GM19372 (cell line): ENCODE data around the gene PLXNA4.

ENCODE experiments used
- ATAC-seq: cut with Tn5 transposase; IDR thresholded peaks from one replicate; pipeline ENCODE4 v1.9.1; 2021; ENCODE audit warnings: mild to moderate bottlenecking, low read depth, moderate library complexity; ENCODE audit not compliant: unreplicated experiment

The PLXNA4 gene

DNA sequence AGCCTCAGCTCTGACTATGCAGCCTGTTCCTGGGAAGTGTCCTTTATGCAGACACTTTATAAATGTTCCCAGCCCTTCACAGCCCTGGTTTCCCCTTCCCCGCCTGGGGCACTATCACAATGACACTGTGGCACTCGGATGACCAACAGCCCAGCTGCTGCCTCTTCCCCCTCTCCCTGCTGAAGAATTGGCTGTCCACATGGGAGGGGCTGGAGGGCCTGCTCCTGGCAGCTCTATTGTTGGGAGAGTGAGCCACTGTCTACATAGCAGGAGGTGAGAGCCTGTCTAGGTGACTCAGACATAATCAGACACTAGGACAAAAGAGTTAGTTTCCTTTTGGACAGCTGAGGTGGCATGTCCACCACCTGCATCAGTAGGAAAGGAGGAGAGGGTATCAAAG, 437.5 kb downstream of the PLXNA4 start:
- ATAC-seq = no peak

DNA sequence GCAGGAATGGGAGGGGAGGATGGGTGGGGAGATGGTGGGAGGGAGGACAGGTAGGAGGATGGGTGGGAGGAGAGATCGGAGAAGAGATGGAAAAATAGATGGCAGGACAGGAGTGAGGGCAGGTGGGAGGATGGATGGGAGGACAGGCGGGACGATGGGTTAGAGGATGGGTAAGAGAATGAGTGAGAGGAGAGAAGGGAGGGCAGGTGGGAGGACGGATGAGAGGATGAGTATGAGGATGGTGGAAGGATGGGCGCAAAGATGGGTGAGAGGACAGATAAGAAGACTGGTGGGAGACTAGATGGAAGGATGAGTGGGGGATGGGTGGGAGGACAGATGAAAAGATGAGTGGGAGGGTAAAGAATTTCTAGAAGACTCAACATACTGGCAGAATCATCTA, 438.6 kb downstream of the PLXNA4 start:
- ATAC-seq = no peak

DNA sequence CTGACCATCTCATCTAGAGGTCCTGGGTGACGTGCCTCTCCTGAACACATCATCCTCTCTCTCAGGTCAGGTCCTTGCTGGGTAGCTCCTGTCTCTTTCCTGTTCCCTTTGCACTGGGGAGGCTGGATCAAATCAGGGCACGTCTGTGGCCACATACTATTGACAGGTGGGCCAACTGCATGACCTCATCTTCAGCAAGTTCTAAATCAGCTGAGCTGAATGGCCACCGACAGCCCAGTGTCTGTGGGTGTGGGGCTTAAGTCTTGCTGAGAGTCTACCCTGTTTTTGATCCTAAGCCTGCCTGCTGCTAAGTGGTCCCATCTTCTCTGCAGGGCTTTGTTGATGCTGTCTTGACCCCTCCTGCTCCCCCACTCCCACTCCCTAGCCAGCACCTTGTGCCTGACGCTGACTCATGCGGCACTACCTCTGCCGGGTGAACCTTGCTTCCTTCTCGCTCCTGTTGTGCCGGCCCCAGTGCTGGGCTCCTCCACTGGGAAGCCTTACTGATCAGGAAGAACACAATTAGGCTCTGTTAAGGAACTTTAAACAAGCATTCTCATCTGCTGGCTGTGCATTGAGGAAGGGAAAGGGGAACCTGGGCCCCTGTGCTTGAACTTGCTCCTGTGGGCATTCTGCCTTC, 440.4 kb downstream of the PLXNA4 start:
- ATAC-seq = no peak

DNA sequence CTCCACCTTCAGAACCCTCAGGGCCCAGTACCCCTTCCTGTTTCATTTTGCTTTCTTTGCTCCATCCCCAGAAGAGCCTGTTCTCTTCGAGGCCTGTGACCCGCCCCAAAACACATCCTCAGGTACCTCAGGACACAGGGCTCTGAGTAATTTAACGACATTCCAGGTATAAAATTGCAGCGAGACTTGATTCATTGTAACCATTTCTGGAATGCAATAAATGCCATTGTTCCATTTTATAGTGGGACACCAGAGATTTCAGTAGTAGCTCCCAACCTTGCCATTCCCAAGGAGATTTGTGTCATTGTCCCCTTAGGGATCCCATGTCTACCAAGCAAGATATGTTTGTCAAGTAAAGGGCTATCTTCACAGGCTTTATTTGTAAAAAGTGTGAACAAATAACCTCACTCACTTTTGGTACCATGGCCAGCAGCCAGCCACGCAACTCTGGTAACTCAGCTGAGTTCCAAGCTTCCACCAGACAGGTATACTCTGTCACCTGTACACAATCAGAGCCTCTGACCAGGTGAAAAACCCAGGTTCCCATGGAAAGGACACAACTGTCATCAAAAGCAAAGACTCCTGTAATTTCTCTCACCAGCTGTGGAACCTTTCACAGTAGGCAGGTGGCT, 441.3 kb downstream of the PLXNA4 start:
- ATAC-seq = no peak

DNA sequence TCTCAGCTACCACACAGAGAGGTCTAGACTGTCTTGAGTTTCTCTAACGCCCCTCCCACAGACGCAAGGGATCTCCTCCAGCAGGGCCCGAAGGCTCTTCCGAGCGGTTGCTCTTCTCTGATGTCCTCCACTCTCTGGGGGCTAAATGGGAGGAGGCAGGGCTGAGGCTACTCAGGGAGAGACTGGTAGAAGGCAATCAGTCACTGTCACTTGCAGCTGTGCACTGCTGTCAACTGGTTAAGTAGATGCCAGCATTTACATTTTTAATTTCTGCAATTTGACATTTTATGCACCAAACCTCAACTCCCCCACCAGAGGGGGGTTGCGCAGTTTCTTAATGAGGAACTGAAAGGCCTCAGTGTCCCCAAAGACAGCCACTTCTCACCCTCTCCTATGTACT, 442.8 kb downstream of the PLXNA4 start:
- no peak for ATAC-seq

DNA sequence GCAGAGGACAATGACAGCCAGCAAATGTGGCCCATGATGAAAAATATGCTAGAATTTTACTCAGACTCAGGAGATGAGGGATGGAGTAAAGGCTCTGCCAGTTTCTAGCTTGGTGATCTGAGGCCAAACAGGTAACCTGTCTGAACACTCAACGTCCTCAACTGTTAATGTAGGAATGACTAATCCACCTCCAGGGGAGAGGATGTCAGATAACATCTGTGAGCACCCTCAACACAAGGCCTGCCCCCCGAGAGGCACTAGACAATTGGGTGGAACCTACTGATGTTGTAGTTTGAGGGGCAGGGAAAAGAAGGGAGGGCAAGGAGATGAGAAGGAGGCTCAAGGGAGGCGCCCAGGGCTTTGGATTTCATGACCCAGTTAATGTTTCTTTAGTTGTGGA, 445.1 kb downstream of the PLXNA4 start:
- ATAC-seq = no peak

DNA sequence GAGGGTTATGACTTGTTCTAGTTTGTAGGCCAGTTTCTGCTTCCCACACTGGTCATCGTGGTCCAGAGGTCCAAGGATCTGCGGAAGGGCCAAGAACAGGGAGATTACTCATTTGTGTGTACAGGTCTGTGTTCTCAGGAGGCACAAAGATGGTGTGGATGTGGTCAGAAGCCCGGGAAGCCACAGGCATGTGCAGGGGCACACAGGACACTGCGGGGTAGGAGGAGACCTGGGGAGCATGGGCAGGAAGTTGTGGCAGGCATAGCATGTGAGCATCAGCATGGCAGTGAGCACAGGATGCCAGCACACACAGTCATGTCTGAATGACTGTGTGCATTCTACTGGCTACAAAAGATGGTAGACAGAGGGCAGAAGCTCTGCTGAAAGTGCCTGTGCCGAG, 445.8 kb downstream of the PLXNA4 start:
- ATAC-seq = no peak

DNA sequence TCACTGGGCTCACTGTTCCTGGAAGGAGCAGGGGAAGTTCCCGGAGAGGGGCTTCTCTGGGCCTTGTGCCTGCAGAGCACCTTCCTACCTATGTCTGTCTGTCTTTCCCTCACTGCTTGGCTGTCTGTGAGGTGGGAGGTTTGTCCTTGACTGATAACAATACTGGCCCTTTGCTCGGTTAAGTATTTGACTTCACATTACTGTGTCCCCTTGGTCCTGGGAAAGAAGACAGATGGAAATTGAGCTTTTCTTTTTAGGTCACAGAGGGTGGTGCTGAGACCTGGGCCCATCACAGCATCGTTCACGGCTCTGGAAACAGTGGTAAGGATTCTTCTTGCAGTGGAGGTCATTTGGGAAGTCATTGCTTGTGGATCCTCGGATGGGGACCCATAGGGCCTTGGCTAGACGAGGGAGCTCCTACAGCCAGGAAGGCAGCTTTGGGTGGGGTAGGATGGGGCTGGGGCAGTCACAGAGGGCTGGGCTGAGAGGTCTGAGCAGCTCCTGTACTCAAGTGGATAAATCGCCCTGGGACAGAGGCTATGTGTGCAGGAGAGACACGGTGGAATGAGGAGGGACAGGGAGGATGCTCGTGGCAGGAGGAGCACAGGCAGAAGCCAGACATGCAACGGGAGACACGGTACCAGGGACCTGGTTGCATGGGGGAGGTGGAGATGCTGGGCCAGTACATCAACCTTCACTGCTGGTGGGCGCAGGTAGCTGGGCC, 450.2 kb downstream of the PLXNA4 start:
- no peak for ATAC-seq

DNA sequence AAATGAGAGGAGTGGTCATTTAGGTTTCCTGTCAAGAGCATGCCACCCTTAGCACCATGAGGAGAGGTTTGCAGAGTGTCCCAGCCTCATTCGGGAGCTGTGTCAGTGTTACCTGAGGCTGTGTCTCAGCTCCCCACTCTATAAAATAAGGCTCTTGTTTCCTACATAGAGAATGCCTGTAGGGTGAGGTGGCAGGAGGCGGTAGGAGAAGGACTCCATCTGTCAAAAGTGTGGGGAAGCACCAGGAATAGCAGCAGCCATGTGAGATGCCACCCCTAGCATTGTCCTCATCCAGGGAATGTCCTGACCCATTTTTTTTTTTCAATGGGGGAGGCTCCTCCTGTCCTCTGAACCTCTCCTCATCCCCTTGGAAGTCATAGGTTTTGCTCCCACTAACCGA, 451.2 kb downstream of the PLXNA4 start:
- no peak for ATAC-seq

DNA sequence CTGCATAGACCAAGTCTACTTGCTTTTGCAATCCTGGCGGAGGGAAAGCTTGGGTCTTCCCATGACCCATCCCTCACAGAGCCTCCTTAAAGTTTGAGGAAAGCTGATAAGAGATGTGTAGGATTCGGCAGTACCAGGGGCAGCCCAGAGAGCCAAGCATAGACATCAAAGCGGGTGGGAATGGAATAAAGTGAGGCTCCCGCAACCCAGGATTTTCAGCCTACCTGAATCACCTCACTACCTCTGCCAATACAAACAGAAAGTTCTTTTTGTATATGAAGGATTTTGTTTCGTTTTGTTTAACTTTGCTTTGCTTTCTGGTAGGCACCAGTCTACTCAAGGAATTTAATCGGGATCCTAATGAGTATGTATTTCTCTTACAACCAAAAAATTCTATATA, 451.7 kb downstream of the PLXNA4 start:
- no peak for ATAC-seq

DNA sequence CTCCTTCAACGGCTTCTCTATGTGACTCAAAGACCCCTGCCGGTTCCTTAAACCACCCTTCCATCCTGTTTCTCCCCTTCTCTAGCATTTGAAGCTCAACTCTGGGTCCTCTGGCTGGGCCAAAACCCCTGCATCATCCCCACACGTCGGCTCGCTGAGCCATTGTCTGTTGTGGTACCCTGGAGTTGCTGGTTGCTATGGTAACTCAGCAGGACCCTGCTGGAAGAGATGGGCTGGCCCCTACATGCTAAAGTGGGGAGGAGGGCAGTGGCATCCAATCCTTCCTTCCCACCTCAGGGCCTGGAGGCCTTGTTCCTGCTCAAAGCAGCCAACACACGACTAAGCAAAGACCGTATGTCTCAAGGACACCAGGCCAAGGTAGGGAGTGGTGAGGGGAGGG, 452.5 kb downstream of the PLXNA4 start:
- no peak for ATAC-seq

DNA sequence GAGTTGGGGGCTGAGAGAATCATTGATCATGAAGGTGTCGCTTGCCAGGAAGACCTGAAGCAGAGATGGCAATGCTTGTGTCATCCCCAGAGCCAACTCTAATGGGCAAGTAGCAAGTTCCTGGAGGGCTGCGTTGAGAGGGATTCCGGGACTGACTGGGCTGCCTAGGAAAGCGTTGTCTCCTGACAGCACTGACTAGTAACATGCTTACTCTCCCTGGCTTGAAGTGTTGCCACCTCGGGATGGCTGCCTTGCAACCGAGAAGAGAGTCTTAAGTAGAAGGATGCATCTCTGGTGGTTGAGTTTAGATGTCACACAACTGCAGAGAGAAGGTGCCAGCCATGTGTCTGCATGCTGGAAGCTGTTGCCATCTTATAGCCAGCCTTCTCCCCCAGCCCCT, 453.4 kb downstream of the PLXNA4 start:
- no peak for ATAC-seq

DNA sequence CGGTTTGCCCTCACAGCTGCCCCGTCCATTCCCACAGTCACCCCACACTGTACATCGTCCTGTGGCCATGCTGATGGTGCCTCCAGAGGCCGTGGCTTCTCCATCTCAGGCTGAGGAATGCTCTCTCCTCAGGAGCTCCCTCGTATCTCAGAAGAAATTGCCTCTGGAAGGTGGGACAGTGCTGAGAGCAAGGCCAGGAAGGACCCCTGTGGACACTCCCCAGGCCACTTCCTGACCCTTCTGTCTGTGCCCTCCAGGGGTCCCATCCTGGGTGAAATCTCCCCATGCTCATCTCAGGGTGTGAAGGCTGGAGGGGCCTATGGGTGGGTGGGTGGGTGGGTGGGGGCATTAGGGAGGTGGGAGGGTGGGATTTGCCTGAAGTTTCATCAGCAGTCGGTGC, 454.3 kb downstream of the PLXNA4 start:
- no peak for ATAC-seq

DNA sequence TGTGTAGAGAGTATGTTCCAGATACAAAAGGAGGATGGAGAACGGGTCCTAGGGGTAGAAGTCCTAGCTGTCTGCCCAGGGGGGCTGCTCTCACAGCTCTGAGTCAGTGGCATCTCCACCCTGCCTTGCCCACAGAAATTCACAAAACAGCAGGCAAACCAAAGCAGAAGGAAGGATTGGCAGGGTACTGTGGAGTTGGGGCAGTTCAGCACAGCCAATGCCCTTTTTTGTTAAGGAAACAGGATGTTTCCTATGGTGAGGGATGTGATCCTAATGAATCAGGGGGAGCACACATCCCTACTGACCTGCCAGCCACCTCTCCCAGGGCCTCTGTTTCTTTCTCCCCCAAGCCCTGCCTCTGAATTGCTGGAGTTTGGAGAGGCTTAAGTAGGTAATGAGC, 457.6 kb downstream of the PLXNA4 start:
- no peak for ATAC-seq

DNA sequence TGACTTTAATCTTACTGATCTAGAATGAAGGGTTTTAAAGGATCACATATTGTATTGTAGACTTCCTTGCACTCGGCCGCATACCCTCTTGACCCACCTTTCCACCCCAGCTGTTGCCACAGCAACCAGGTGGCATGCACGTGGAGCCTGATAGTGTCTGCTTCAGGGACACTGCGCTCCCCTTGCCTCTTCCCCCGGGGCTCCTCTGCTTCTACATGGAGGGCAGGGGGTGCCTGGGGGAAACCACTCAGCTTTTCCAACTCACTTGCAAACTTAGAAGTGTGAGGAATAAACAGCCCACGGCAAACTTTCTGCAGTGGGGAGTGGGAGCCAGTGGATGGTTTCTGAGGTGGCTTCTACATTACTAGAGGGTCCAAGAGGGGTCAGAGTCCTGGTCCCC, 458.6 kb downstream of the PLXNA4 start:
- no peak for ATAC-seq

DNA sequence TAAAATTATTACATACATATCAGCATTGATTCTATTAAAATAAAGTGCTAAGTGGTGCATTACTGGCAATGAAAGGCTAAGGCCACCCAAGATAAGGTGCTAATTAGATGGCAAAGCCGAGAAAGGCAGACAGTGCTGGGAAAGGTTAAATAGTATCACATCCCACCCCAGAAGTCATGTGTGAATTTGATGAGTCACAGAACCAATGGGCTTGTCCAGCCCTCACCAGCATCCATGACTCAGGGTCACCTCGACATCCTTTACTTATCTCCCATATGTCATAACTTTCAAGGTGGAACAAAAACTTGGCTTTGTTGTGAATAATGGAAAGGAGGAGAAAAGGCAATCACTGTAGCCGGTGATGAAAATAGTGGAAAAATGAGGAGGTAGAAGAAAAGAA, 459.1 kb downstream of the PLXNA4 start:
- no peak for ATAC-seq

DNA sequence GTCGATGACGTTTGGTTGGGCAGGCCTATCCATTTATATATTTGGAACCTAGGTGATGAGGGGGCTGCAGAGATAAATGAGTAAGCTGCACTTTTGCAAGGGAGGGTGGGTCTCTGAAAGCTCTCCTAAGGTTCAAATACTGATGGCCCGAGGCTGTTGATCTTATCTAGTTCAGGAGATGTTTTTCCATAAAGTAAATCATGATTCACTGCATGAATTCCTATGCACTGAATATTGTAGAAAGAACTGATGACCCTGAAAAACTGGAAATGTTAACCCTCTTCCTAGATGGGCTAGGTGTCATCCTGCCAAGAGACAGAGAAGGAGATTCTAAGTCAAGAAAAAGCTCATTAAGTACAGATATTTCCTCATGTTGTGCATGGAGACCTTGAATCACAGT, 459.9 kb downstream of the PLXNA4 start:
- ATAC-seq = no peak

DNA sequence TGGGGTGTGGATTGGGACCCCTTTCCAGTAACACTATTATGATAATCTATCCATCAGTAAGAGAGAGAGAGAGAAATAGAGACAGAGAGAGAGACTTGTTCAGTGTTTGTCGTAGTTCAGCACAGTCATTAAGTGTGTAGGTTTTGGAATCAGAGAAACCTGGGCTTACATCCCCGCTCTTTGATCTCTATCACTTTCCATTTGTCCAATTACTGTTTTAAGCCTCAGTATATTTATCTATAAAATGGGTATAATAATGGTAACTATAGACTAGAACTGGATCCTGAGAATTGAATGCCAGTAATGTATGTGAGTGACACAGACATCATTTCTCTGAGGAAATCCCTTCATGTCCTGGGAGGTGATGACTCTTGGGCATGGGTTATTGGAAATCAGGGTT, 460.5 kb downstream of the PLXNA4 start:
- no peak for ATAC-seq

DNA sequence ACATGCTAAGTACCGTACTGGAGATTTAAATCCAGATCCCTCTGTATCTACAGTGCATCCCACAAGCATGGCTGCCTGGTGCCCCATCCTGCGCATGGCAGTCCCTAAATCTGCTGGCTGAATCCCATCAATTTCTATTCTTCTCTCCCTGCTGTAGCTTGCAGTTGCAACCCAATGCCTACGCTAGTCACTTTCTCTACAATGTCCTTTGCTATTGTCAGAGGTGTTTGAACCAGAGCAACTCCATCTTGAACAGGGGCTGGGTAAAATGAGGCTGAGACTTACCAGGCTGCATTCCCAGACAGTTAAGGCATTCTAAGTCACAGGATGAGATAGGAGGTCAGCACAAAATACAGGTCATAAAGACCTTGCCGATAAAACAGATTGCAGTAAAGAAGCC, 461.2 kb downstream of the PLXNA4 start:
- ATAC-seq = no peak

DNA sequence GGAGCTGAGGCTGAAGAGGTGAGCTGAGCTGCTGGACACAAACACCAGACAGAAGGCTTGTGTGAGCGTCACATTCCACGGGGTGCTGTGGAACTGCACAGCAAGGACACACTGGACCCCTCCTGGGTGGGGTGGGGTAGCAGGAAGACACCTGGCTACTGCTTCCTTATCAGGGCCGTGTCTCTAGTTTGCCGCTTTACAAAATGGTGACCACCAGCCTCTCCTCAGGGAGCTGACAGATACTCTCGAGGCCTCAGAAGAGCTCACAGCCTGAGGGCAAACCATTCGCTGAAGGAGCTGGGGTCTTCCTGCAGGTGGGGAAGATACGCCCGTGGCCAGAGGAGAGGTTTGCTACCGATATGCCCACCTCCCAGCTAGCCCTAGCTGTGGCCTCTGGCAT, 461.9 kb downstream of the PLXNA4 start:
- no peak for ATAC-seq

DNA sequence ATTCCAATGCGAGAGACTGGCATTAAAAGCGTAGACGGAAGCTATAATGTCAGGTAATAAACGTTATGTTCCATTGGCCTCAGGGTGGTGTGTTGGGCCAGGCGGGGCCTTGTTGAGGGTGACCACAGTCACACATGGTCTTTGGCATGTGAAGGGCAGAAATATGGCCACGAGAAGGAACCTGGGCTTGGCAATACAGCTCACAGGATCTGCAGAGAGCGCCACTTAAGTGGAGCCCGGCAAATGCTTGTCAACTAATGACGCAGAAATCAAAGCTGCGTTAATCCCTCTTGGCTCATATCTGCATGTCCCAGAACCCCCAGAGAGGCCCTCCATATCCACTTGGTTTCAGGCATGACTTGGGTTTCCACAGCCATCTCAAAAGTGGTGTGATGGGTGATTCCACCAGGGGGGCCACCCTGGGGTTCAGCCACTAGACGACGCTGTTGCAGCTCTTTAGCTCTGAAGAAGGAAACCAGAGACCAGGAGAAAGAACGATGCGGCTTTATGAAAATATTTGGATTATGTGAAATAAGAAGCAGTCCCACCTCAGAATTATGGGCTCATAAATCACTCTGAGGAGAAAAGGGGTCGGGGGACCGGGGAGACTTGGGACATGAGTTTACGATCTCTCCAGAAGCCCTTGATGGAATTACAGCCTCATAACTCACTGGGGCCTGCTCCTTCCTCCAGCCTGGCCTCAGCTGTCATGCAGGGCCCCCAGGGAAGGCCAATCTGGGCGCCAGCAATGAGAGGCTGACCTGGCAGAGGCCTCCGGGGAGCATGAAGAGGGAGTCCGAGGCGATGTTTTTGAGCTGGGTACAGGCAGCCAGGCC, 462.5 kb downstream of the PLXNA4 start:
- ATAC-seq = no peak
